HCT116 (cell line): ENCODE data around the gene DNMT3A. TPM values are rescaled to one million over a fixed set of nuclear protein-coding genes. Genes with fewer than 3 reads are reported as not detected.

Experiments used
- ATAC-seq: fragments of 200-7000 bp; cut with Tn5 transposase; 2 replicates; pipeline ENCODE4 v1.9.1; 2020; ENCODE audit warnings: mild to moderate bottlenecking, moderate library complexity
- BruUV-seq: library from RNA; stranded (reverse); fragments of 400-500 nt; replicated peaks from 2 replicates; lab custom pipeline; 2021; lab: Mats Ljungman, UMichigan
- CTCF ChIA-PET: fragments of 300-600 bp; sonication (Branson Sonifier 250); formaldehyde crosslinking; loops from one replicate; lab custom pipeline; 2021; ENCODE audit warnings: antibody characterized with exemption; lab: Charles Lee
- POLR2A ChIA-PET: fragments of 300-600, 350-600 bp; sonication (Branson Sonifier 250); formaldehyde crosslinking; loops from one replicate; lab custom pipeline; 2021; ENCODE audit warnings: antibody characterized with exemption; lab: Charles Lee
- RAD21 ChIA-PET, 2 experiments: fragments of 300-600 bp; sonication (Branson Sonifier 250); formaldehyde crosslinking; loops; one replicate each; lab custom pipeline; 2023; ENCODE audit warnings: low total read pairs in 2 of 2; ENCODE audit not compliant: uncharacterized antibody in 2 of 2, unreplicated experiment in 2 of 2, low non-redundant PET in 1 of 2; lab: Charles Lee
- DNase-seq: peaks from one replicate; pipeline ENCODE4 v3.0.0-alpha.2; 2010; ENCODE audit warnings: low read depth, low spot score
- H2AFZ ChIP-seq: fragments of 200-600 bp; shearing (Covaris generic), sonication (generic); 2 replicates; pipeline ENCODE4 v1.6.1; 2017; ENCODE audit warnings: low read depth, mixed run types, mixed read lengths, antibody characterized with exemption, low read length; ENCODE audit not compliant: poor library complexity, severe bottlenecking
- H3K27ac ChIP-seq: 2 replicates; pipeline ENCODE4 v1.5.1; 2012; ENCODE audit warnings: low read depth, low read length
- H3K27me3 ChIP-seq: fragments of 200-600 bp; sonication (generic); 2 replicates; pipeline ENCODE4 v1.6.1; 2016; ENCODE audit warnings: mixed run types, low read length, mixed read lengths; ENCODE audit not compliant: insufficient read depth
- H3K36me3 ChIP-seq, 2 experiments: fragments of 200-500 bp in 1 of 2; fragments of 200-600 bp in 1 of 2; sonication (Bioruptor generic) in 1 of 2; sonication (generic) in 1 of 2; 2 replicates each; pipeline versions ENCODE4 v1.5.1 to v1.6.1; 2014 to 2016; ENCODE audit warnings: low read length in 2 of 2, inconsistent platforms in 1 of 2, mixed read lengths in 1 of 2, mixed run types in 1 of 2; ENCODE audit not compliant: insufficient read depth in 2 of 2, control insufficient read depth in 1 of 2
- H3K4me1 ChIP-seq, 2 experiments: fragments of 200-600 bp in 1 of 2; sonication (generic) in 1 of 2; 2 replicates each; pipeline versions ENCODE4 v1.5.1 to v1.6.1; 2012 to 2017; ENCODE audit warnings: low read length in 2 of 2, inconsistent platforms in 1 of 2, mild to moderate bottlenecking in 1 of 2, mixed read lengths in 1 of 2, mixed run types in 1 of 2, moderate library complexity in 1 of 2; ENCODE audit not compliant: insufficient read depth in 2 of 2, control insufficient read depth in 1 of 2
- H3K4me2 ChIP-seq: fragments of 200-600 bp; sonication (generic); 2 replicates; pipeline ENCODE4 v1.6.1; 2017; ENCODE audit warnings: mixed run types, low read length, mixed read lengths
- H3K4me3 ChIP-seq, 2 experiments: fragments of 200-600 bp in 1 of 2; sonication (generic) in 1 of 2; replicated peaks in 1 of 2; 2 replicates each; pipeline ENCODE4 v1.5.1; 2011 to 2016; ENCODE audit warnings: low read length in 2 of 2, control low read depth in 1 of 2, low read depth in 1 of 2, mild to moderate bottlenecking in 1 of 2, mixed read lengths in 1 of 2, mixed run types in 1 of 2
- H3K79me2 ChIP-seq: fragments of 200-600 bp; sonication (generic); 2 replicates; pipeline ENCODE4 v1.6.1; 2017; ENCODE audit warnings: mild to moderate bottlenecking, mixed run types, low read length, moderate library complexity, mixed read lengths; ENCODE audit not compliant: insufficient read depth
- H3K9ac ChIP-seq: fragments of 200-600 bp; sonication (generic); 2 replicates; pipeline ENCODE4 v1.6.1; 2016; ENCODE audit warnings: low read length, mixed read lengths
- H3K9me2 ChIP-seq: fragments of 200-600 bp; sonication (generic), shearing (Covaris generic); 2 replicates; pipeline ENCODE4 v1.6.1; 2017; ENCODE audit warnings: mixed run types, mild to moderate bottlenecking, moderate library complexity; ENCODE audit not compliant: insufficient read depth
- H3K9me3 ChIP-seq, 2 experiments: fragments of 200-500 bp in 1 of 2; fragments of 200-600 bp in 1 of 2; sonication (Bioruptor generic) in 1 of 2; sonication (generic) in 1 of 2; 2 replicates each; pipeline ENCODE4 v1.6.1; 2014 to 2017; ENCODE audit warnings: low read length in 2 of 2, mixed read lengths in 2 of 2, inconsistent platforms in 1 of 2, low read depth in 1 of 2, mild to moderate bottlenecking in 1 of 2, mixed run types in 1 of 2, moderate library complexity in 1 of 2; ENCODE audit not compliant: control insufficient read depth in 1 of 2, insufficient read depth in 1 of 2
- H4K20me1 ChIP-seq: fragments of 200-600 bp; sonication (generic), shearing (Covaris generic); 2 replicates; pipeline ENCODE4 v1.6.1; 2017; ENCODE audit warnings: mixed run types, mild to moderate bottlenecking, moderate library complexity; ENCODE audit not compliant: insufficient read depth
- ATF3 ChIP-seq: IDR thresholded peaks from 2 replicates; pipeline ENCODE4 v1.6.1; 2012
- CBX3 ChIP-seq: IDR thresholded peaks from 2 replicates; pipeline ENCODE4 v1.6.1; 2012; ENCODE audit warnings: low read depth
- CEBPB ChIP-seq: IDR thresholded peaks from 2 replicates; pipeline ENCODE4 v1.6.1; 2012; ENCODE audit warnings: low read depth
- EGR1 ChIP-seq: IDR thresholded peaks from 2 replicates; pipeline ENCODE4 v1.6.1; 2012; ENCODE audit warnings: low read depth
- EZH2 ChIP-seq: fragments of 200-600 bp; sonication (generic); IDR thresholded peaks from 2 replicates; pipeline ENCODE4 v1.6.1; 2017; ENCODE audit warnings: antibody characterized with exemption, mixed run types
- JUND ChIP-seq: IDR thresholded peaks from 2 replicates; pipeline ENCODE4 v1.6.1; 2012
- POLR2A ChIP-seq: IDR thresholded peaks from 2 replicates; pipeline ENCODE4 v1.7.0; 2011; ENCODE audit warnings: borderline replicate concordance; ENCODE audit not compliant: insufficient read depth, insufficient read length; ENCODE audit errors: extremely low read depth
- POLR2AphosphoS5 ChIP-seq: IDR thresholded peaks from 2 replicates; pipeline ENCODE4 v1.6.1; 2011; ENCODE audit warnings: mild to moderate bottlenecking, low read depth, low read length, moderate library complexity
- RAD21 ChIP-seq: IDR thresholded peaks from 2 replicates; pipeline ENCODE4 v1.6.1; 2012; ENCODE audit warnings: low read depth, mild to moderate bottlenecking
- SP1 ChIP-seq: IDR thresholded peaks from 2 replicates; pipeline ENCODE4 v1.6.1; 2012; ENCODE audit warnings: low read depth
- TCF7L2 ChIP-seq: IDR thresholded peaks from 2 replicates; pipeline ENCODE4 v1.7.0; 2011; ENCODE audit warnings: borderline replicate concordance, inconsistent platforms; ENCODE audit not compliant: insufficient read depth, insufficient read length; ENCODE audit errors: extremely low read depth
- YY1 ChIP-seq: IDR thresholded peaks from 2 replicates; pipeline ENCODE4 v1.6.1; 2011; ENCODE audit warnings: low read length, low read depth, moderate library complexity, mild to moderate bottlenecking; ENCODE audit not compliant: insufficient replicate concordance; ENCODE audit errors: extremely low read depth
- ZFX ChIP-seq: fragments of 450-650 bp; IDR thresholded peaks from 2 replicates; pipeline ENCODE4 v1.6.1; 2017
- ZNF274 ChIP-seq: fragments of 200-500 bp; sonication (Bioruptor generic); IDR thresholded peaks from 2 replicates; pipeline ENCODE4 v1.6.1; 2014; ENCODE audit warnings: mild to moderate bottlenecking, low read depth, low read length, inconsistent platforms
- intact Hi-C: fragments of 100-400 bp; cut with micrococcal nuclease; formaldehyde crosslinking; loops from 2 replicates; pipeline ENCODE4 v1.10.0; 2022
- total RNA-seq: library from RNA; stranded (reverse); gene quantifications from one replicate; pipeline ENCODE4 v1.2.1, GENCODE V29; 2021; ENCODE audit not compliant: unreplicated experiment

The DNMT3A gene
- total RNA-seq, 1 experiment from 2014 or later = 14.3 TPM

GRCh38 chr2:25375371-25375988 lies 33.8 kb upstream of the DNMT3A start:
- H3K79me2 ChIP-seq = no peaks in the 10 kb centered on the region
- POLR2A ChIA-PET = no interaction called here
- no peaks in the 10 kb centered on the region for H3K36me3 ChIP-seq
- RAD21 ChIA-PET = interaction anchor here in 1 of 2 experiments (1.0 kb wide), 1 partner anchor 13 kb away, joined by 3 read pairs; no protein-coding TSS in a partner anchor
- no peak overlapping the region for H2AFZ ChIP-seq
- no peak overlapping the region for H3K9ac ChIP-seq
- no peaks in the 10 kb centered on the region for H3K27me3 ChIP-seq
- peaks cover 12 to 19% of the 10 kb centered on the region in 2 experiments for H3K4me1 ChIP-seq
- no peak overlapping the region for H3K4me2 ChIP-seq
- H4K20me1 ChIP-seq = no peaks in the 10 kb centered on the region
- no peak for DNase-seq
- no peak overlapping the region for H3K27ac ChIP-seq
- no peak for TF ChIP-seq JUND
- no peak for TF ChIP-seq CEBPB
- TF ChIP-seq TCF7L2 = no peak
- no peak for TF ChIP-seq EGR1
- no peak for TF ChIP-seq SP1
- no peak for TF ChIP-seq RAD21
- TF ChIP-seq ZNF274 = no peak
- no peak for TF ChIP-seq CBX3
- no peak for TF ChIP-seq YY1
- no peak for TF ChIP-seq EZH2
- TF ChIP-seq ZFX = no peak
- TF ChIP-seq POLR2A = no peak
- no peak for TF ChIP-seq POLR2AphosphoS5
- TF ChIP-seq ATF3 = no peak
- CTCF ChIA-PET = interaction anchor here (1.1 to 8.0 kb wide), 4 partner anchors 9 to 209 kb away, joined by 3 to 54 read pairs (median 4); no protein-coding TSS in a partner anchor
- H3K9me3 ChIP-seq = no peaks in the 10 kb centered on the region
- intact Hi-C loops = no loop called here
- BruUV-seq = no TSS peak
- no peaks in the 10 kb centered on the region for H3K9me2 ChIP-seq
- no peak overlapping the region for H3K4me3 ChIP-seq
- ATAC-seq = no peak
